NCI-H2081 treated with DMSO at 0.1 percent for 48 hours (cell line): ENCODE data around the gene COL9A2.
"Not testable (repeated sequence)": the region's sequence is repeated elsewhere in the genome, so short reads cannot be mapped to it uniquely, and the experiment has no call there.

Experiments used
- DNase-seq: peaks from one replicate; lab custom pipeline; 2025; lab: John Stamatoyannopoulos, UW

Gene COL9A2

DNA sequence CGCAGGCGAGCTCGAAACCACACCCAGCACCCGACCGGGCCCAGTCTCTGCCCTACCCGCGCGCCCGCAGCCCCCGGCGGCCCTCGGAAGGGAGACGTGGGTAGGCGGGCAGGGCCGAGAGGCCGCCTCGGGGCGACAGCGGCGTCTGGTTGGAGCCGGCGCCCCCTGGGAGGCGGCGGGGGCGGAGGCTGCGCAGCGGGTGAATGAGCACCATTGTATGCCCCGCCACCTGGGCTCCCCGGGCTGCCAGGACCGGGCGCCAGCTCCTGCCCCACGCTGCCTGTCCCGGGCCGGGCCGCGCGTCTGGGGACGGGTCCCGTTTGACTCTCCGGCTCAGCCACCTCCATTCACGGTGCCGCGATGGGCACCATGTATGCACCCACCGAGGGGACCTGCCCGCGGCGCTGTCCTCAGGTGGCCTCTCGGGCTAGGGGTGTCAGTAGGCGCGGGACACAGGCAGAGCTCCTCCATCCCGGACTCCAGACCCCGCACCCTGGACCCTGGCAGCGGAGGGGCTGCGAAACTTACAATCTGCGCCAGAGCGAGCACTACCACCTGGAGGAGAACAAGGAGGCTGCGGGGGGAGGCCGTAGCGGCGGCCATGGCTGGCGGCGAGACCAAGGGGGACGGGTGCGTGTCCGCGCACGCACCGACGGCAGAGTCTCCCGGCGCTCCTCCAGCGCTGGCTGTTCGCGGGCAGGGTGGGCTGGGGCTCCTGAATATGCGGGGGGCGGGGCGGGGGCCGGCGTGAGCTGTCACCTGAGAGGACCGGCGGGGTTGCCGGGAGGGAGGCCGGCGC lies at the start of gene COL9A2:
COL9A2 (minus strand) TSS at position 692 of the 799 bp plus-strand sequence; CDS start at position 603, 89 bp downstream.
- DNase-seq = no peak

- no peak for DNase-seq
These were observed 46.6 kb upstream of the COL9A2 start for GRCh38 chr1:40363721-40364120.

DNA sequence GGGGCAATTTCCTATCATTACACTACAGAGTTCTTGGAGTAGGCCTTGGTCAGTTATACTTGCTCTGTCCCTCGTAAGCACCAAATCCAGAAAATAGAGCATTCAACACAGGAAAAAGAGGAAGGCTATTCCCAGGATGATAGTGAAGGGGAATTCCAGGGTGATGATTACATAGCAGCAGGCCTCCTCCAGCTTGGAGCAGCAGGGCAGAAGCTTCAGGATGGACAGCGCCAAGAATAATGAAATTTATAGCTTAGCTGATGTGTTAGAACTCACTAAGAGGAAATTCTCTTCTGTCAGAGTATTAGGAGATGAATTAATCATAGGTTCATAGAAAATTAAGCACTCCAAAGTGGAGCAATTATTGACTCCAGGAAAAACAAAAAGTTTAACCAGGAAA lies 45.6 kb upstream of the COL9A2 start:
- no peak for DNase-seq

DNA sequence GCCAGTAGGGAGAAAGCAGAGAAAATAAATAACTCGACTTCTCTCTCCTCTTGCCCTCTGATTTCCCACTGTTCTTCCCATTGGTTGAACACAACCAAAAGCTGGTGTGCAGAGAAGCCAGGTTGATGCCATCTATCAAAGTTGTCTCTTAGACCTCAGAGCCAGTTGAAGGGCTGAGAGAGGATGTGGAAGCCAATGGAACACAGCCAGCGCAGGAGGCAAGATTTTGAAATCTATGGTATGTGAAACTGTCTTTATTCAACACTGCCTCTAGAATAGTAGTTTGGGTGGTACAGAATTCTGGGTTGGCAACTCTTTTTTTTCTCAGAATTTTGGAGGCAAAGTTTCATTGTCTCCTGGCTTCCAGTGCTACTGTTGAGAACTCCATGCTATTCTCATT lies 45.1 kb upstream of the COL9A2 start:
- DNase-seq = no peak

GRCh38 chr1:40361637-40362036 lies 44.6 kb upstream of the COL9A2 start:
- DNase-seq = no peak

DNA sequence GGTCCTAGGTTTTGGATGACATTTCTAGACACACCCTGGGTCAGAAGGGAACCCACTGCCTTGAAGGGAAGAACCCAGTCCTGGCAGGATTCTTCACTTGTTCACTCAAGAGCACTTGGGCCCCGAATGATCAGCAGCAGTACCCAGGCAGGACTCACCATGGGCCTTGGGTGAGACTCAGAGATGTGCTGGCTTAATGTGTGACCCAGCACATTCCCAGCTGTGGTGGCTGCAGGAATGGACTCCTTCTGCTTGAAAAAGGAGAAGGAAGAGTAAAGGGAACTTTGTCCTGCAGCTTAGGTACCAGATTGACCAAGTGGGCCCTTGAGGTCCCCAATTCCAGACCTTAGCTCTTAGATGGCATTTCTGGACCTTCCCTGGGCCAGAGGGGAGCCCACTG lies 44.1 kb upstream of the COL9A2 start:
- DNase-seq = no peak

- DNase-seq = no peak
These were observed 43.5 kb upstream of the COL9A2 start for GRCh38 chr1:40360631-40361030.

- no peak for DNase-seq
These were observed 40.5 kb upstream of the COL9A2 start for GRCh38 chr1:40357625-40358024.

DNA sequence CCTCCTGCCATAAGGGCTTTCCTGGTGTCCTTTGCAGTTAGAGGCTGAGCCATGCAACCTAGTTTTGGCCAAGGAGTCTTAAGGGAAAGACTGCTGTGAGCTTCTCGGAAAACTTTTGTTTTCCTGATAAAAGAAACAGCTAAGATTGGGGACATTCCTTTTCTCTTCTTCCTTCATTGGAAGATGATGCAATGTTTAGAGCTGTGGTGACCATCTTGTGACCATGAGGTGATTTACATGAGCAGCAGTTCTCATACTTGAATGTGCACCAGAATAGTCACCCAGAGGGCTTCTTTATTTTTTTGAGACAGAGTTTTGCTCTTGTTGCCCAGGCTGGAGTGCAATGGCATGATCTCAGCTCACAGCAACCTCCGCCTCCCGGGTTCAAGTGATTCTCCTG lies 36.0 kb upstream of the COL9A2 start:
- no peak for DNase-seq

DNA sequence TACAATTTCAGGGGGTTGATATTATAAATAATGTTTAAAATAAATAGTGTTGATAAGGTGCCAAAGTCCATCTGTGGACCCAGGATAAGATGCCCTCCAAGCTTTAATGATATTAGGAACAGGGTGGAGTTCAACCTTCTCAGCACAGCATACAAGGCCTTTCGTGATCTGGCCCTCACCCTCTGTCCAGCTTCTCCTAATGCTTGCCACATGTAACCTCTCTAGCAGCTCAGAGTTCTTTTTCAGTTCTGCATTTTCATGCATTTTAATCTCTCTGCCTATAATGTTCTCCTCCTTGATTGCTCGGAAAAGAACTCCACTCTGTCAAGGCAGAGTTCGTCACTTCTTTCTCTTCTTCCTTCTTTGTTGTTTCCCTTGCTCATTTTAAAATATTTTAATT lies 35.0 kb upstream of the COL9A2 start:
- no peak for DNase-seq

GRCh38 chr1:40351124-40351523 lies 34.0 kb upstream of the COL9A2 start:
- no peak for DNase-seq

GRCh38 chr1:40350391-40350790 lies 33.3 kb upstream of the COL9A2 start:
- DNase-seq = no peak

DNA sequence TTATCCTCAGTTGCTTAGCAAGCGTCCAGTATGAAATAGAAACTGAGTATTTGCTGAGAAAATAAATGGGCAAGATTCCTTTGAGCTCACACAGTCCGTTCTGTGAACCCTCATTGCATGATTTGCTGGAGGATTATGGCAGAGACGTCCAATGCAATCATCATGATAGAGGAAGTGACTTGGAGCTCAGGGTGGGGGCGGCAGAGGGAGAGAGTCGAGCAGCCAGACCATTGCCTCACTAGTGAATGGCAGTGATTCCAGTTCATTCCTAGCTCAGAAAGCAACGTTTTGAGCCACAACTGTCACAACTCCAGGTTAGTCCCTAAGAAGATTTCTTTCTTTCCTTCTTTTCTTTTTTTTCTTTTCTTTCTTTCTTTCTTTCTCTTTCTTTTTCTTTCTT lies 27.5 kb upstream of the COL9A2 start:
- no peak for DNase-seq

GRCh38 chr1:40342381-40342717 lies 25.3 kb upstream of the COL9A2 start:
- DNase-seq = not testable (repeated sequence)

DNA sequence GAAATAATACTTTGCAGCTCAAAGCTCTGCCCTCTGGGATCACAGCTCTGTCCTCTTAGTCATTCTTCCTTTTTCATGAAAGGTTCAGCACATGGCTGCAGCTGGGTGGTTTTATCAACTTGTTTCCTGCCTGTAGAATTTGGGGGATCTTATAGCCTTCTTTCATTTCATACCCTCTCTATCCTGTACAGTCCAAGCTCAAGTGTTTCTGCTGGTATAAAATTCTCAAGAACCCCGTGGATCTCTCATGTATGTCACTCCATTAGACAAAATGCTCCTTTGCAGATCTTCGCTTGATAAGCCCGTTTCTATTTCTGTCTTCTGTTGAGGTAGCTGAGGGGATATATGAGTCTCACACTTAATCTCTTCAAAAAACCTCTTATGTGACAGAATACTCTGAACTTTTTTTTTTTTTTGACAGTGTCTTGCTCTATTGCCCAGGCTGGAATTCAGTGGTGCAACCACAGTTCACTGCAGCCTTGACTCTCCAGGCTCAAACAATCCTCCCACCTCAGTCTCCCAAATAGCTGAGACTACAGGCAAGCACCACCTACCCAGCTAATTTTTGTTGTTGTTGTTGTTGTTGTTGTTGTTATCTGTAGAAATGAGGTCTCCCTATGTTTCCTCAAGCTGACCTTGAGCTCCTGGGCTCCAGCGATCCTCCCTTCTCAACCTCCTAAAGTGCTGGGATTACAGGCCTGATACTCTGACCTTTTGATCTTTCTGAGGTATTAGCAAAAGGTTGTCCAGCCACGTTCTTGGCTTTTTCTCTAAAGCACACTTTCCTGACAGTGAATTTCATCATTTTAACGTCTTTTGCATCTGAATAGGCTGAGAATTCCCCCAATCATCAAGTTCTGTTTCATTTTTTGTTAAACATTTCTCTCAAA lies 24.6 kb upstream of the COL9A2 start:
- no peak for DNase-seq

GRCh38 chr1:40339420-40340323 lies 22.6 kb upstream of the COL9A2 start:
- no peak for DNase-seq

- peak; percentile 57 for DNase-seq
These were observed 21.8 kb upstream of the COL9A2 start for GRCh38 chr1:40338745-40339419.

DNA sequence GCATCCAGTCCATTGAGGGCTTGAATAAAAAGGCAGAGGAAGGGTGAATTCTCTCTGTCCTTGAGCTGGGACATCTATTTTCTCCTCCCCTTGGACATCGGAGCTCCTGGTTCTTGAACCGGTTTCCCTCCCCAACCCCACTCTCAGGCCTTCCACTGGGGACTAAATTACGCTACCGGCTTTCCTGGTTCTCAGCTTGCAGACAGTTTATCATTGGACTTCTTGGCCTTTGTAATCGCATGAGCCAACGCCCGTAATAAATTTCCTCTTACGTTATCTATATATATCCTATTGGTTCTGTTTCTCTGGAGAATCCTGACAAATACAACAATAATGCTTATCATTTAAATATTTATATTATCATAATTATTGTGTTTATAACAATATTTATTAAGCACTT lies 20.4 kb upstream of the COL9A2 start:
- no peak for DNase-seq

DNA sequence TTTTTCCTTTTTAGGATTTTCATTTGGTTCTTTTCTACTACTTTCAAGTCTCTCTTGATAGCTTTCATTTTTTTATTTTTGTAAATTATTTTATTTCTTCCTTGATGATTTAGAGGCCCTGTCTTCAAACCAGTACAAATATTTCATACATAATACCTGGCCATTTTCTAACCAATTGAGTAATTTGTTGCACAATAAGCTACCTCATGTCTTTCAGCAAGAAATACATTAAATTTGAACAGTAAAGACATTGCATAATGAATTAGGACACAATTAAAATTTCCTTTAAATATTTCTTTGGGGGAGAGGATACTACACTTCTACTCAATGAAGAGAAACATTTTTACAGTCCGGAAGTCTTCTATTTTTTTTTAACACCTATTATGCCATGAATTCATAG lies 15.6 kb upstream of the COL9A2 start:
- no peak for DNase-seq

DNA sequence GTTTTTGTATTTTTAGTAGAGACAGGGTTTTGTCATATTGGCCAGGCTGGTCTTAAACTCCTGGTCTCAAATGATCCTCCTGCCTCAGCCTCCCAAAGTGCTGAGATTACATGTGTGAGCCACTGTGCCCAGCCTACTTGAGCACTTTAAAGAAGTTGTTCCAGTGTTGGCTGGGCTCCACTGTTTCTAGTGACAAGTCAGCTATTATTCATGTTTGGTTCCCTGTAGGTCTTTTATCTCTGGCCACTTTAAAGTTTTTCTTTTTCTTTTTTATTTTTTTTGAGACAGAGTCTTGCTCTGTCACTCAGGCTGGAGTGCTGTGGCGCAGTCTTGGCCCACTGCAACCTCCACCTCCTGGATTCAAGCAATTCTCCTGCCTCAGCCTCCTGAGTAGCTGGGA lies 14.3 kb upstream of the COL9A2 start:
- not testable (repeated sequence) for DNase-seq

DNA sequence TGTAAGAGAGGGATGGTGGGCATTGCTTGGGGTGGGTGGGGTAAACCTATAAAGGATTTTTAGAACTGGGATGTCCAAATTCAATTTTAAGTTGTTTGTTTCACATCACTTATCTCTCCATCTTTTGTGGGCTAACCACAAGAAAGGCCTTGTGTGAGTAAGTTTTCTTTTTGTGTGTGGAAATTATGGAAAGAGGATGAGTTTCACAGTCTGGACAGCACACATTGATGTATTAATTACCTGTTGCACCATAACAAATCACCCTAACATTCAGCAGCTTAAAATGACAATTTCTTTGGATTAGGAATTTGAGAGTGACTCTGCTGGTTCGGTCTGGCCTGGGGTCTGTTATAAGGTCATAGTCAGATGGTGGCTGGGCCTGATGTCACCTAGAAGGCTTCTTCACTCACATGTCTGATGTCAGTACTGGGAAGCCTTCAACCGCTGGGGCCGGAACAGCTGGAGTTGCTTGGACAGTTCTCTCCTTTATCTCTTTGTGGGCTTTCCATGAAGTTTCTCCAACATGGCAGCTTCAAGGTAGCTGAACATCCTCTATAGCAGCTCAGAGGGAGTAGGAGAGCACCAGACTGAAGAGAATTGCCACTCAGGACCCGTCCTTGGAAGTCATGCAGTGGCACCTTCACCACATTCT lies 2.0 kb upstream of the COL9A2 start:
- no peak for DNase-seq
